ENCODE data around the gene CCDC148. TPM values are rescaled to one million over a fixed set of nuclear protein-coding genes. Genes with fewer than 3 reads are reported as not detected.

Gene CCDC148
- total and polyA plus RNA-seq, 10 of the 15 experiments (the other 5 are each of a cell fraction or from before 2014, with no cell fraction given) = 0.07 to 0.30 (median 0.18) TPM; not detected in 7

GRCh38 chr2:158205215-158205614 lies 251.3 kb downstream of the CCDC148 start:
- Histone ChIP-seq H3K9me3 (replicated peaks; ENCODE audit: control insufficient read depth, insufficient read depth, low read length) (no peaks in the 10 kb centered on the region), H3K4me2 (ENCODE audit: control insufficient read depth, insufficient read depth) (no peak overlapping the region), H3K4me3 (no peak overlapping the region), H3K27me3 (replicated peaks in 1 of 2; ENCODE audit: control insufficient read depth in 2 of 2, insufficient read depth in 2 of 2, low read length in 1 of 2) (no peaks in the 10 kb centered on the region), H3K4me1 (ENCODE audit: control insufficient read depth, insufficient read depth, low read length) (no peaks in the 10 kb centered on the region), H4K20me1 (ENCODE audit: control insufficient read depth, insufficient read depth) (no peaks in the 10 kb centered on the region), H3K9ac (ENCODE audit: control insufficient read depth, insufficient read depth, low read length) (no peak overlapping the region), H2AFZ (ENCODE audit: control insufficient read depth, low read depth, low read length) (no peak overlapping the region), H3K27ac (ENCODE audit: control insufficient read depth, insufficient read depth) (no peak overlapping the region), H3K79me2 (ENCODE audit: control insufficient read depth, insufficient read depth, low read length) (no peaks in the 10 kb centered on the region), H3K36me3 (ENCODE audit: control insufficient read depth in 2 of 2, insufficient read depth in 2 of 2, low read length in 1 of 2) (no peaks in the 10 kb centered on the region)
- RAD21 ChIA-PET (ENCODE audit: unreplicated experiment) = no interaction called here
- CTCF ChIA-PET = no interaction called here
- 100% methylated on average over 1 of the region's 1 CpG for WGBS (ENCODE audit: insufficient coverage, insufficient replicate concordance, low lambda C conversion rate, missing lambda C conversion rate)
- DNase-seq (ENCODE audit: low read depth, low spot score) (no peak), ATAC-seq (no peak), FAIRE-seq (no peak)
- intact Hi-C loops (cut with micrococcal nuclease; ENCODE audit: unreplicated experiment) = loop anchor here (5.0 kb wide), 1 partner anchor 318 kb away; no protein-coding TSS in a partner anchor
- no TSS peak for BruUV-seq (replicated peaks)
- POLR2A ChIA-PET = no interaction called here
- TF ChIP-seq BACH1 (IDR thresholded peaks at IDR 0.05; ENCODE audit: borderline replicate concordance) (no peak), REST (IDR thresholded peaks at IDR 0.05; ENCODE audit: low read depth, low read length) (no peak), TCF3 (IDR thresholded peaks at IDR 0.05; ENCODE audit: borderline replicate concordance, insufficient read depth, low read depth, low read length) (no peak), POLR2A (IDR thresholded peaks at IDR 0.05; ENCODE audit: low read depth, low read length) (no peak), CEBPZ (IDR thresholded peaks at IDR 0.05; ENCODE audit: low read depth, low read length) (no peak), STAT1 (conservative IDR thresholded peaks at IDR 0.05) (no peak), GABPA (IDR thresholded peaks at IDR 0.05; ENCODE audit: low read depth) (no peak), HDAC6 (IDR thresholded peaks at IDR 0.05; ENCODE audit: unreplicated experiment) (no peak), ZNF622 (IDR thresholded peaks at IDR 0.05) (no peak), SRF (IDR thresholded peaks at IDR 0.05; ENCODE audit: low read depth in 2 of 2, low read length in 2 of 2) (no peak), BRCA1 (IDR thresholded peaks at IDR 0.05; ENCODE audit: low read depth, low read length) (no peak), MTA3 (IDR thresholded peaks at IDR 0.05; ENCODE audit: borderline replicate concordance, low read length) (no peak), STAT3 (IDR thresholded peaks at IDR 0.05; ENCODE audit: low read depth, low read length) (no peak), POLR2AphosphoS2 (IDR thresholded peaks at IDR 0.05; ENCODE audit: low read depth, low read length) (no peak), MEF2B (IDR thresholded peaks at IDR 0.05; ENCODE audit: partially characterized antibody, poor library complexity, severe bottlenecking) (no peak), RAD51 (IDR thresholded peaks at IDR 0.05) (no peak), MAX (IDR thresholded peaks at IDR 0.05; ENCODE audit: low read depth, low read length) (no peak), SMAD1 (IDR thresholded peaks at IDR 0.05; ENCODE audit: low read depth, partially characterized antibody) (no peak)
- in situ Hi-C loops (cut with MboI) = no loop called here
- SMC1A ChIA-PET (ENCODE audit: uncharacterized antibody, unreplicated experiment) = interaction anchor here (1.2 kb wide), 1 partner anchor 10 kb away, joined by 3 read pairs; no protein-coding TSS in a partner anchor
